GM19372 (cell line): Measurements from ENCODE around the gene FES.

ENCODE experiments used
- ATAC-seq: cut with Tn5 transposase; IDR thresholded peaks from one replicate; pipeline ENCODE4 v1.9.1; 2021; ENCODE audit warnings: mild to moderate bottlenecking, low read depth, moderate library complexity; ENCODE audit not compliant: unreplicated experiment

The FES gene

GRCh38 chr15:90889736-90890456 lies 5.6 kb downstream of the FES start:
- ATAC-seq: no peak

GRCh38 chr15:90890839-90891238 lies 6.5 kb downstream of the FES start:
- no peak for ATAC-seq

DNA sequence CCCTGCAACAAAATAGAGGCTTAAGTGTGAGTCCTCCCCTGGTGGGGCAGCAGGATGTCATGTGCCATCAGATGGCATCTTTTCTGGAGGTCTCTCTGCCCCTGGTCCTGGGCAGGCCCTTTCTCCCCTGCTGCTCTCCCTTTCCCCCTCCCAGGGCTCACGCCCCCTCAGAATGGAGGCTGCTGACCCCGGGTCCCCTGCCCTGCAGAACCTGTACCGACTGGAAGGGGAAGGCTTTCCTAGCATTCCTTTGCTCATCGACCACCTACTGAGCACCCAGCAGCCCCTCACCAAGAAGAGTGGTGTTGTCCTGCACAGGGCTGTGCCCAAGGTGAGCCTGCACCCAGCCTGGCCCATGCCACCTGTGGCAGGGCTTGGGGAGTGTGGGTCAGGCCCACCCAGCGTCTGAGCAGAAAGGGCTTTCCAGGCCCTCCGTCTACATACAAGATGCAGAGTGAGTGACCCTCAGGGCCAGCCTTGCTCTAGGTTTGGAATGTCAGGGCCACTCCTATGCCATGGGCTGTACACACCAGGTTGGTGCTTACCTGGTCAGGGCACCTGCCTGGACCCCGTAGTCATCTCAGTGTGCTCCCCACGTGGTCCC lies 7.1 kb downstream of the FES start:
- no peak for ATAC-seq

- no peak for ATAC-seq
Observed at GRCh38 chr15:90892023-90892422, 7.7 kb downstream of the FES start.

- no peak for ATAC-seq
Observed at GRCh38 chr15:90892498-90893174, 8.3 kb downstream of the FES start.

GRCh38 chr15:90893175-90894090 lies 9.1 kb downstream of the FES start:
- ATAC-seq: no peak

- ATAC-seq: no peak
Observed at GRCh38 chr15:90895571-90896117, 11.3 kb downstream of the FES start.

- ATAC-seq: peak; percentile 60
Observed at GRCh38 chr15:90897131-90897655, 12.9 kb downstream of the FES start.

GRCh38 chr15:90901175-90902039 lies 17.1 kb downstream of the FES start:
- no peak for ATAC-seq

DNA sequence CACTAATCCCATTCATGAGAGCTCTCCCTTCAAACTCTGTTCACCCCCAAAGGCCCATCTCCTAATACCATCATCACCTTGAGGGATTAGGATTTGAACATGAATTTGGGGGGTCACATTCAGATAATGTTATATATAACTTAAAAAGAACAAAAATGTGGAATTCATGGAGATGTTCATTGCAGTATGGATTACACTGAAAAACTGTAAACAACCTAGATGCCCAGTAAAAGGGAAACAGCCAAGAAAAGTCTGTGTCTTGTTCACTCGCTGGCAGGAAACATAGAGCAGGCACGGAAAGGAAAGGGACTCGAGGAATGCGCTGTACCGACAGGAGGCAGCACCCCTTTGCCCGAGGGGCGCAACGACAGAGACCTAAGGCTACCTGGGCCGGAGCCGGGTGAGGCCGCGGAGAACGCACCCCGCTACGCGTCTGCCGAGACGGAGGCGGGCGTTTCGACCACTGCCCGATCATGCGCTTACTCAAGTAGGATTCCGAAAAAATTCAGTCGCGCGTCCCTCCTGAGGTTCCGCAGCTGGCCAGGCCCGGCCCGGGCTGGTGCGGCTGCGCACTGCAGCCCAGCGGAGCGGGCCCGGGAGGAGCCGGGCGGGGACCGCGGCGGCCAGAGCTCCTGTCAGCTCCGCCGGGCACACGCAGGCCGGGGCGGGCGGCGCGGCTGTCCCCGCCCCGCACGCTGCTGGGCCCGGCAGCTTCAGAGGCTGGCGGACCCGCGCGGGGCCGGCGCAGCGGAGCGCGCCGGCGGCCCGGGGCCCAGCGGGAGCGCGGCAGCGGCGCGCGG lies 17.9 kb downstream of the FES start:
- ATAC-seq: peak; percentile 59

GRCh38 chr15:90902840-90903732 lies 18.8 kb downstream of the FES start, which contains the start of gene MAN2A2:
TSS of gene MAN2A2 (plus strand) at chr15:90903302. CDS start at chr15:90904208, 906 bp downstream.
- ATAC-seq: peak; percentile 47

DNA sequence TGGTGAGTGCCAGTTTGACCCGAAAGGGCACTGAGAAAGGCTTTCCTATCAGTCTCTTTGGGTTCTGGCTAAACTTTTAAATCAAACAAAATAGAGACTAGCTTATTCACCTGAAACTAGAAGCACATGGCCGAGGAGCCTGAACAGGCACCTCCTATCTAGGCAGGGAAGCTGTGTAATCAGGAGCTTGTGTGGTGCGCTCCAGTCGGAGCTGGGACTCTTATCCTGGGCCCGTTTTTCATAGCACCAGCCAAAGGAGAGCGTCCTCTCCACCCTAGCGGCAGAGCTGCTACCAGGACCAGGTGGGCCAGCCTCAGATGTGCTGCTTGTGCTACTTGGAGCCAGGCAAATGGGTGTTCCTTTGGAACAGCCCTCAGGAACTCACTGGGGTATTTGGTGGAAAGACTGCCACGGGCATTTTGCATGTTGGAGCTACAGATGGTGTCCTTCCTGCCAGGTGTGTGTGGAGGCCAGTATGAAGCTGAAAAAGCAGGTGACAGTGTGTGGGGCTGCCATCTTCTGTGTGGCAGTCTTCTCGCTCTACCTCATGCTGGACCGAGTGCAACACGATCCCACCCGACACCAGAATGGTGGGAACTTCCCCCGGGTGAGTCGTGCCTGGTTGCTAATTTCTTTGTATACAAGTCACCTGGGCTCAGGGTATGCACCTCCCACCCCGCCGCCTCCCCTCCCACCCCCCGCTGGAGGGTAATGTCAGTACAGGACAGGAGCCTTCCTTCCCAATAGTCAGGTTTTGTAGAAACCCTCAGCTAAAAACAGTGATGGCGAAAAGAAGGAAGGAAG lies 19.6 kb downstream of the FES start:
- ATAC-seq: no peak

DNA sequence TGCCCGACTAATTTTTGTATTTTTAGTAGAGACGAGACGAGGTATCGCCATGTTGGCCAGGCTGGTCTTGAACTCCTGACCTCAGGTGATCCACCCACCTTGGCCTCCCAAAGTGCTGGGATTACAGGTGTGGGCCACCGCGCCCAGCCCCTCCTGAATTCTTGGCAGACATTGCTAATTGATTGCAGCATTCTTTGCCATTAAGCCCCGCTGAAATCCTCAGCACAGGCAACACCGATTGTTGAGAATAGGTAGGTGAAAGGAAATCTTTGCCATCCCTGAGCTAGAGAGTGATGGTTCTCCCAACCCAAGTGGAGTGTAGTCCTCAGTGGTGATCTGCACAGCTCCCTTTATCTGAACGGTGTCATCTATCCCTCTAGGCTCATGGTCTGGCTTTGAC lies 20.4 kb downstream of the FES start:
- no peak for ATAC-seq

GRCh38 chr15:90905306-90906180 lies 21.2 kb downstream of the FES start:
- ATAC-seq: no peak

DNA sequence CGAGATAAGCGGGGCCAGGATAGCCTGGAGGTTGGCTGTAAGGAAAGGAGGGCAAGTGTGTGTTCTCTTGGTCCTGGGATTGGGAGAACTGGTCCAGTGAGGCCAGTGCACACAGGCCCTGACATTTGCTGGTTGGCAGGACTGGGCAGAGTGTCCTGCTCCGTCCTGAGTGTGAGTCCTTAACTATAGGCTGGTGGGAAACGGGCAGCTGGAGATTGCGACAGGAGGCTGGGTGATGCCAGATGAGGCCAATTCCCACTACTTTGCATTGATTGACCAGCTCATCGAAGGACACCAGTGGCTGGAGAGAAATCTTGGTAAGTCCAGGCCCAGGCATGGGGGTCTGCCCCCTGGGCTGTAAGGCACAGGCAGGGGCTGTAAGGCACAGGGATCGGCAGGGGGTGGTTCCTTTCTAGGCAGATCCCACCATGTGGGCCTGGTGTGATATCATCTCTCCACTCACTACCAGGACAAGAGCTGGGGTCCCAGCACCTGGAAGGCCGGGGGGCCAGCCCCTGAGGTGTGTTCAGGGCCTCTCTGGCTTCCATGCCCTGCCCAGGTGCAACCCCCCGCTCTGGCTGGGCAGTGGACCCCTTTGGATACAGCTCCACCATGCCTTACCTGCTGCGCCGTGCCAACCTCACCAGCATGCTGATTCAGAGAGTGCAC lies 22.0 kb downstream of the FES start:
- ATAC-seq: no peak
